NCI-H1417 treated with DMSO at 0.1 percent for 48 hours (cell line): ENCODE results near the gene AKT3.
A peak's percentile ranks its signal among the peaks of the same experiment; 100 is the strongest.
"Not testable (repeated sequence)": the region's sequence is repeated elsewhere in the genome, so short reads cannot be mapped to it uniquely, and the experiment has no call there.

ENCODE experiments used
- DNase-seq: peaks from one replicate; lab custom pipeline; 2025; lab: John Stamatoyannopoulos, UW

The AKT3 gene

DNA sequence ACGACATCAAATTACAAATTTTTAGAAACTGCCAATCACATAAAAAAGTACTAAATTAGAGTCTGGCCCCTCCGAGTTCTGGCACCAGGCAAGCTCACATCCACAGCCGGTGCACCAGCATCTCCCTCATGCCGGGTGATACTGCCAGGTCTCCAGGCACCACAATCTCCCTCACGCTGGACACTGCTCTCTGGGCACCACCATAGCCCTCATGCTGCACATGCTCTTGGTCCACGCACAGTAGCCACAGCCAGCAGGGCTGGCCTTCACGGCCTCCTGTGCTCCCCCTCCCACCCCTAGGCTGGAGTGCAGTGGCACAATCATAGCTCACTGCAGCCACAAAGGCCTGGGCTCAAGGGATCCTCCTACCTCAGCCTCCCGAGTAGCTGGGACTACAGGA is 65.5 kb downstream of the AKT3 start:
- no peak for DNase-seq

DNA sequence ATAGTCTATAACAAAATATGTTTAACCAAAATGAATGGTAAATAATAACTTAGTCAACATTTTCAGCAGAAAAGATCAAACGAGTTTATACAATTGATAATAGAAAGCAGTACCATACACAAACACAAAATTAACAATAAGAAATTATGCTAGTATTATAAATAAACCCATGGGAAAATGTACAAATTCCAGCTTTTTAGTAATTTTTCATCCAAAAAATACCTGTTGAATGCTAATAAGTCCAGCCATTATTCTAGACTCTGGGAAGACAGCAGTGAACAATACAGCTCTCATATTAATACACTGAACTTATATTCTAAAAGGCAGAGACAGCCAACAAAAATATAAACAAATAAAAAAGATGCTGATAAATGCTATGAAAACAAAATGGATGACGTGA is 66.3 kb downstream of the AKT3 start:
- no peak for DNase-seq

DNA sequence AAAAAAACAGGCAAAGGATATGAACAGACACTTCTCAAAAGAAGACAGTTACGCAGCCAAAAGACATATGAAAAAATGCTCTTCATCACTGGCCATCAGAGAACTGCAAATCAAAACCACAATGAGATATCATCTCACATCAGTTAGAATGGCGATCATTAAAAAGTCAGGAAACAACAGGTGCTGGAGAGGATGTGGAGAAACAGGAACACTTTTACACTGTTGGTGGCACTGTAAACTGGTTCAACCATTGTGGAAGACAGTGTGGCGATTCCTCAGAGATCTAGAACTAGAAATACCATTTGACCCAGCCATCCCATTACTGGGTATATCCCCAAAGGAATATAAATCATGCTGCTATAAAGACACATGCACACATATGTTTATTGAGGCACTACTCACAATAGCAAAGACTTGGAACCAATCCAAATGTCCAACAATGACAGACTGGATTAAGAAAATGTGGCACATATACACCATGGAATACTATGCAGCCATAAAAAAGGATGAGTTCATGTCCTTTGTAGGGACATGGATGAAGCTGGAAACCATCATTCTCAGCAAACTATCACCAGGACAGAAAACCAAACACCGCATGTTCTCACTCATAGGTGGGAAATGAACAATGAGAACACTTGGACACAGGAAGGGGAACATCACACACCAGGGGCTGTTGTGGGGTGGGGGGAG is 77.5 kb downstream of the AKT3 start:
- DNase-seq, result not testable (repeated sequence)

GRCh38 chr1:243770860-243771259 is 79.2 kb downstream of the AKT3 start:
- no peak for DNase-seq

DNA sequence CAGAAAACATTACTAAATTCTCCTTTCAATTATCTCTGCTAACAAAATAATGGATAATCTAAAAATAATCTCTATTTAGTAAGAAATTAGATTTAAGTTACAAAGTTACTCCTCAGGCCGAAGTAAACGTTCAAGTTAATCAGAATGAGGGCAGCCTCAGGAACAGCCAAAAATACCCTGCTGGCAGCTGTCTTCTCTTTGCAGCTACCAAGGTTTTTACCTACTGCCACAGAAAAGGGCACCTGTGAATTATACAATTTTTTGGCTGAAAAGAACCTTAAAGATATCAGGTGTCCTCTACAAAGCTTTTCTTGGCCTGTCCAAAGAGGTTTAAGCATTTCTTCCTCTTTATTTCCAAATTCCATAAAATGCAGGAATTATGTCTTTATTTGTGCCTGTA is 84.4 kb downstream of the AKT3 start:
- no peak for DNase-seq

- no peak for DNase-seq
These were observed 86.2 kb downstream of the AKT3 start for GRCh38 chr1:243763806-243764205.

DNA sequence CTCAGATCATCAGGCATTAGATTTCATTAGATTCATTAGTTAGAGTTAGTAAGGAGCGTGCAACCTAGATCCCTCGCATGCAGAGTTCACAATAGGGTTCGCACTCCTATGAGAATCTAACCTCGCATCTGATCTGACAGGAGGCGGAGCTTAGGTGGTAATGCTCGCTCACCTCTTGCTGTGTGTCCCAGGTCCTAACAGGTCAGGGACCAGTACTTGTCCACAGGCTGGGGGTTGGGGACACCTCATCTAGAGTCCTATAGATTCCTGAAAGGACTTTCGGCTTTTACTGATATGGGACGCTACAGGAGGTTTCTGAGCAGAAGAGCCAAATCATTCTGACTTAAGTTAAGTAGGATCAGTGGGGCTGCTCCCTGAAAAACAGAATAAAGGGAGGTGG is 91.4 kb downstream of the AKT3 start:
- DNase-seq, result no peak

GRCh38 chr1:243756529-243756928 is 93.5 kb downstream of the AKT3 start:
- DNase-seq, result no peak

- no peak for DNase-seq
These were observed 95.7 kb downstream of the AKT3 start for GRCh38 chr1:243754348-243754747.

- no peak for DNase-seq
These were observed 98.5 kb downstream of the AKT3 start for GRCh38 chr1:243751506-243751905.

GRCh38 chr1:243748706-243749283 is 101.2 kb downstream of the AKT3 start:
- DNase-seq, result peak; percentile 74

GRCh38 chr1:243748227-243748626 is 101.8 kb downstream of the AKT3 start:
- no peak for DNase-seq

DNA sequence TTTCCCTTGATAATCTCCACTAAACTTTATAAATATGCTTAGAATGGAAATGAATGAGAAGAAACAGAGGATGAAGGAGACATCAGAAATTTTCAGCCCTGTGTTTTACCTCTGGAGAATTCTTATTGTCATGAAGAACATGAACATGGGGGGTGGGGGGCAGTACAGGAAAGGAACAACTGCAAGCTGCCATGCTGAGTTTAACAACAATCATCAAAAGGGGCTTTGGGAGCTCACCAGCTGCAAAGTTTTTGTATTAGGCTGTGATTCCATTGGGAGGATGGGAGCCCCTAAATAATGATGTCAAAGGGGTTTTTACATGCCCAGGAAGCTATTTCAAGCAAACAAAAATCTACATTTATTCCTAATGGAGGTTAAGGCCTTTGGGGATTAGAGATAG is 103.3 kb downstream of the AKT3 start:
- DNase-seq, result no peak

DNA sequence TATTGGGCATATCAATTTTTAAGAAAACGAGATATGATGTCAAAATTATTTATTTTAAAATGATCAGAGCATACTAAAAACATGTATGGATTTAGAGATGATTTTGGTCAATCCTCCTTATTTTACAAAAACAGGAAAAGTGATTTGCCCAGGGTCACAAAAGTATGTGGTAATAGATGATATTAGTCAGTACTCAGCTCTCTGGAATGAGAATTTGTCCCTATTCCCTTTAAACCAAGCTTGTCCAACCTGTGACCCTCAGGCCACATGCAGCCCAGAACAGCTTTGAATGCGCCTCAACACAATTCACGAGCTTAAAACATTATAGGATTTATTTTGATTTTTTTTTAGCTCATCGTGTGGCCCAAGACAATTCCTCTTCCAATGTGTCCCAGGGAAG is 104.7 kb downstream of the AKT3 start:
- DNase-seq, result no peak

DNA sequence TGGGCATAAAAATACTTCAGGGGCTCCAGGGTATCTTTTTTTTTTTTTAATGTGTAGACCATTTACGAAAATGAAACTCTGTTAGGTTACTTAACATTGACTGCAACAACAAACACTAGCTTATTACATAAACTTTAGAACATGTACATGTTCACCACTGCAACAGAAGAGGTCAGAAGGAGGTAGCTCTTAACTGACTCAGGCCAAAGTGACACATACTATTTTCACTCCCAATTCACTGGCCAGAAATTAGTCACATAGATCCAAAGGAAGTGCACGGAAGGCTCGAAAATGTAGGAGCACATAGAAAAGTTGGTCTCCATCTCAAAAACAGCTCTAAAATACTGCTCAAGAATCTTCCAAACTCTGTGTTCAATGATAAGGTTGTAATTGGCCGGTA is 107.2 kb downstream of the AKT3 start:
- DNase-seq, result no peak

- DNase-seq, result no peak
These were observed 109.6 kb downstream of the AKT3 start for GRCh38 chr1:243740255-243740999.

DNA sequence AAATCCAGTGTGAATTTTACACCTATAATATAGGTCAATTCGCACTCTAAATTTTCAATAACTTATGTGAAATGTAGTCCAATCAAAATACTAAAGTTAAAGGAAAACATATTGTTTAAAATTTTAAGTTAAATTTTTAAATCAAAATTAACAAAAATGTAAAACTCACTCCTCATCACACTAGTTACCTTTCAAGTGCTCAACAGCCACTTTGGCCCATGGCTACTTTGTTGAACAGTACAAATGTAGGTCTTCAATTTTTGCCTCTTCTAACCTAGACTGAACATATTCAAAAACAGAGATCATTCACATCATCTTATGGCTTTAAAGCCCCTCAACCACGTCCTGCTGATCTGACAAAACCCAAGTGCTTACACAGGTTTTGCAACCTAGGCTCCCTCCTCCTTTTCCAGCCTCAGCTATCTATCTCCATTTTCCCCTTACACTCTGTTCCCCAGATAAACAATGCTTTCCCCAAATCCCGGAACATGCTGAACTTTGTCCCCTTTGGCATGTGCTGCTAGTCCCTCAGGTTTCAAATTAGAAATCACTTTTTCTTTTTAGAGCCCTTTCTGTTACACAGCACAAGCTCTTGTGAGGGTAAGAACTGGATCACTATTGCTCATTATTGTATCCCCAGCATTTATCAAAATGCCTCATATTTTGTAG is 110.6 kb downstream of the AKT3 start:
- no peak for DNase-seq

- no peak for DNase-seq
These were observed 112.0 kb downstream of the AKT3 start for GRCh38 chr1:243738020-243738419.

- DNase-seq, result no peak
These were observed 114.6 kb downstream of the AKT3 start for GRCh38 chr1:243735457-243735856.

DNA sequence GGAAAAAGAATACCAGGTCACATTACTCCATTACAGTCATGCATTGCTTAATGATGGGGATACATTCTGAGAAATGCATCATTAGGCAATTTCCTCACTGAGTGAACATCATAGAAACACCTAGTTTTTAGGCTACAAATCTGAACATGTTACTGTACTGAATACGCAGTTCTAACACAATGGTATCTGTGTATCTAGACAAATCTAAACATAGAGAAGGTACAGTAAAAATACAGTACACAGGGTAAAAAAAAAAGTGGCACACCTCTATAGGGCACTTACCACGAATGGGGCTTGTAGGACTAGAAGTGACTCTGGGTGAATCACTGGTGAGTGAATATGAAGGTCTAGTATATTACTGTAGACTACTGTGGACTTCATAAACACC is 115.7 kb downstream of the AKT3 start:
- no peak for DNase-seq

DNA sequence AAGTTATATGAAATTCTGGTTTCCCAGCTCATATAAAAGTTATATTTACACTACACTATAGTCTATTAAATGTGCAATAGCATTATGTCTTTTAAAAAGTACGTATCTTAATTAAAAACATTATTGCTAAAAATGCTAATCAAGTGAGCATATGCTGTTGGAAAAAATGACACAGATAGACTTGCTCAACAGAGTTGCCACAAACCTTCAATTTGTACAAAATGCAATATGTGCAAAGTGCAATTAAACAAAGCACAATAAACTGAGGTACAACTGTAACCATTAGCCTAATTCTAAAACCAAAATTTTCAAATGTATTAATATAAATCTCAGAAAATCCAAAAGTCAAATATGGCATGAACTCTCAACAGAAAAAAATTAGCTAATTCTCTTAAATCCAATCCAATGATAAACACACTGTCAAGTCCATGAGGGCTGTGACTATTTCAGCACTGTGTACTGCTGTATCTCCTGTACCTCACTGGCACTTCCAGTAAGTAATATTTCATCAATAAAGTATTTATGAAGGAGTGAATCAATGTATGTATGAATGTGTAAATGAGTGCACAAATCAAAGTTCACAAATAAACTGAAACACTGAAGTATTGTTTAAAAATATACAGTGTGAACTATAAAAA is 116.3 kb downstream of the AKT3 start:
- DNase-seq, result no peak

DNA sequence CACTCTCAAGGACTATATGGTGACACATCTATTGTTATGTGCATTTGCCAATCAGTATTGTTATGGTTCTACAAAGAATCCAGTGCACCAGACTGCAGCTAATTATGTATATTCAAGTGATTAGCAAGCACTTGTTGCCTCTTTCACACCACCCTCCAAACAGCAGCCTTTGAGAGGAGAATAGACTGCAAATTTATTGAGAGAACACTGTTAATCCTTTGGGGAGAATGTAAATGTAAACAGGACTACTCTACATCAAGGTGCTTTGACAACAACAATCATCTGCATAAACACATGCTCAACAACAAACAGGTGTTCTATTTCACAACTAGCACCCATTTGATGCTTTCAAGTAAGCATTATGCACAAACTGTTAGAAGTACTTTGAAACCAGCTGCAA is 117.4 kb downstream of the AKT3 start:
- peak; percentile 89 for DNase-seq
